CD4-positive, alpha-beta T cell treated with Interleukin-4 for 1 hour (primary cell): ENCODE measurements around the gene TBX4.

ENCODE experiments used
- DNase-seq, 2 donors: peaks; one replicate each; pipeline ENCODE4 v3.0.0-alpha.2; 2020 to 2022

The TBX4 gene

DNA sequence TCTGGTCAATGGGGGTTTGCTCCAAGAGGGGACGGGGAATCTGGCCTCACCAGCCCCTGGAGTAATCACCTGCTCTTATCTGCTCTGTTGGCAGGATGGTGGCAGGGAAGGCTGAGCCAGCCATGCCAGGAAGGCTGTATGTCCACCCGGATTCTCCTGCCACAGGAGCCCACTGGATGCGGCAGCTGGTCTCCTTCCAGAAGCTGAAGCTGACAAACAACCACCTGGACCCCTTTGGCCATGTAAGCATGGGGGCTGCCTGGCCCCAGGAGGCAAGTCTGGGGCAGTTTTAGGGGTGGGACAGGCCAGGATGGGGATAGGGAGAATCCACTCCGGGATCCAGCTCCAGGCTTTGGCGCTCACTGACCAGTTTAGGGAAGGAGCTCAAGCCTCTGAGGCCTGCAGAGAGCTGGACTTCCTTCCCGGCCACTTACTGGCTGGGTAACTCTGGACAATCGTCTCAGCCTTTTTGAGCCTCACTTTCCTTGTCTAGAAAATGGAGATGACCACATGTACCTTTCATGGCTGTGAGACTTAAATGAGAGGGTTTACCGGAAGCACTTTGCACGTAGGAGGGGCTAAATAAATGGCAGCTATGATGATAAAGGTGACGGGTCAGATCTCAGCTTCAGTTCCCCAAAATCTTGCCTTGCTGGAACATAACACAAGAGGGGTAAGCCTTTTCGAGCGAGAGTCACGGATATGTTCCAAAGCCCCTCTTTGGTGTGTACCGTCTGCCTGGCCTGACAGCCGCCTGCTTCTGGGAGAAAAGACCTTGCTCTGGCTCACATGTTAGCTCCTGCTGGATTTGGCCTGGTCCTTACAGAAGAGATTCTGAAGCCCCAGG lies 15.4 kb downstream of the TBX4 start:
- no peak for DNase-seq

DNA sequence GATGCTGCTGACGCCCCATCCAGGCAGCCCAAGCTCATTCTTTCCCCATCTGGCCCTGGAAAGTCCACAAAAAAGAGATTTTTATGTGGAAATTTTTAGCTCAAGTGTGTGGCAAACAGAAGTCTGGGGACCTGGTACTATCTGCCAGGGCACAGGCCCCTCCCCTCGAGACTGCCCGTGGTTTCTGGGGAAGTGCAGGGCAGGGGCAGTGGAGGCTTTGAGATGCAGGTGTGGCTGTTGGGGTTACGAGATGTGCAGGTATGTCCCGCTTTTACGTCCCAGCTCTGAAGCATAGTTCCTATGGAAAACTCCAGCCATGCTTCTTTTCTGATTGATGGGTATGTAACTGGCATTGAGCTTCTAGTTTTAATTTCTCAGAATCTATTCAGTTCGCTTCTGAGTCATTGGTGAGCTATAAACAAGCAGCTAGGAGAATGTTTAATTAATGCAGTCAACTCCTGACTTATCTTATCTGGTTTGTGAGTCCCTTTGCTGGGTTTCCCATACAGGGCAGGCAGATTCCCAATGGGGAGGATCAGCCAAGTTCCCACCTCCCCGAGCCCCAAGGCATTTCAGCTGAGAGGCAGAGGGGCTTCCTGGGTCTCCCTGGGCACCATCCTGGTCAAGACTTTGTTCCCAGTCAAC lies 16.2 kb downstream of the TBX4 start:
- DNase-seq, result no peak

DNA sequence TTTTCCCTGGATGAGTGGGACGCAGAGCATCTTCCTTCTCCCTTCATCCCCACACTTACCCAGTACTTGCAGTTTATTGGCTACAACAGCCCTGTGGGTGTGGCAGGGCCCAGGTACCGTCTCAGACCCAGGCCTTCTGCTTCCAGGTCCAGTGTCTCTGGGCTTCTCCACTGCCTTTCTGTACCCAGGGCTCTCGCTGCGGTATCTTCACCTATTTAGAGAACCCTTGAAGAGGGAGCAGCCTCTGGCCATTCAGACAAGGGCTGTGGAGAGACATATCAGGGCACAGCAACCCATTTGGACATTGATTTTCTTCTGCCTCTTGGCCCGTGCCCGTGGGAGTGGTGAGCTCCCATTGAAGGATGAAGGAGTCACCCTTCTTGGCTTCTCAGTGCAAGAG lies 17.3 kb downstream of the TBX4 start:
- DNase-seq, result no peak

DNA sequence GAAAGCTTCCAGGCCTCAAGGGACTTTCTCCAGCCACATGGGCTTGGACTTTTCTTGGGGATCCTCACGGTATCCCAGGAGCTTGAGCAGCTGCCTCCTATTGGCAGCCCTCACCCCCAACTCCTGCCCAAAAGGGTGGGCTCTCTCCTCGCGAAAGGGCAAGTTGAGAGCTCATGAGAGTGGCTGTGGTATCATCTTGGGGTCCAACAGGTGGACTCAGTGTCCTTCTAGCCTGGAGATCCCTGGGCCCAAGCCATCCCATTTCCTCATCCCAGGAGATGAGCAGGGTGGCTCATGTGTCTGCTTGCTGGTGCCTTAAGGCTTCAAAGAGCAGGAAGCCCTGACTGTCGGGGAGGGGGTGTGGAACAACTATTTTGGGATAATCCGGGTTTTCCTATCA lies 17.7 kb downstream of the TBX4 start:
- no peak for DNase-seq

DNA sequence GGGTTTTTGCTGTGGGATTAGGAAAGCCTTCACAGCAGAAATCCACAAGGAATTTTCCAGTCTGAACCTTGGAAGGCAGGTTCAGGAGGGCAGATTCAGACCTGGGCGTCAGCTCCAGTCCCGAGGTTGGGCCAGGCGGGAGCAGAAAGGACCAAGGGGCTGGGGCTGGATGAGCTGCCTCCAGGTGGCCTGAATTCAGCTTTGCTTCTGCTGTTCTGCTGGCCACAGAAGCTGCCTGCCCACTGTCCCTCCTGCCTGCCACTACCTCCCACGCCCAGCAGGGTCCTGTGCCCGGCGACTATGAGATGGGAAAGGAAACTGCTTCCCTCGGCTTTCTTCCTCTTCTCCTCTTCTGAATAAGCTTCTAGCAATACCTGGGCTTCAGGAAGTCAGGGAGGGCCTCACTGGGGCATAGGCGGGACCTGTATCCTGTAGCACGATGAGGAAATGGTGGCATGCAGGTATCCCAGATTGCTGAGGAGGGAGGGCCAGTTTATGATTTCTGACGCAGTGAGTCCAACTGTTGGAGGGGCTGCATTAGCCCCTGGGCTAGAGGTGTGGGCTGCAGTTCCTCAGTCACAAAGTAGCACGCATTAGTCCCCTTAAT lies 18.4 kb downstream of the TBX4 start:
- no peak for DNase-seq

DNA sequence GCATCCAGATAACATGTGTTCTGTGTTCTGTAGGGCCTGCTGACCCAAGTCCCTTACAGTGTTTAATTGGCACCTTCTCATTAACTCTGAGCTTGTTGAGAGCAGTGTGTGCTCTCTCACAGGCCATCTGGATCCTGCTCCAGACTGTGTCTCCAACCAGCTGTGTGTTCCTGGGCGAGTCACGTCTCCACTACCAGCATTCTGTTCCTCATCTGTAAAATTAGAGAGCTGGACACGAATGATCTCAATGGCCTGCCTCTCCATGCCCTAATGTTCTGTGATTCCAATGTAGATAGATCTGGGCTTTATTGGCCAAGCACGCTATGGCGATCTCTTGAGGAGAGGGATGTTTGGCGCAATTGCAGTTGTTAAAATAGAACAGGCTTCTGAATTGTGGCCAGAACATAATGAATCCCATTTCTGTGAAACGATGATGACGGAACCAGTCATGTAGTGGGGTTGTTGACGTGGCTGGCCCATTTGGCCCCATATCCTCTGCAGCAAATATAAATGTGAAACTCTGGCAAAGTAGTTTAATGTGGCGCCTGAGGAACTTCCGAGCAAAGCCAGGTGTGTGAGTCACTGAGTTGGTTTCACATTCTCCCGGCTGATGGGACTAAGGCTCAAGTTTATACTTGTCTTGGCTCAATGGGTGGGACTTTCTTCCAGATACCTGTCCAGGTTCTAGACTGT lies 22.2 kb downstream of the TBX4 start:
- DNase-seq, result no peak

DNA sequence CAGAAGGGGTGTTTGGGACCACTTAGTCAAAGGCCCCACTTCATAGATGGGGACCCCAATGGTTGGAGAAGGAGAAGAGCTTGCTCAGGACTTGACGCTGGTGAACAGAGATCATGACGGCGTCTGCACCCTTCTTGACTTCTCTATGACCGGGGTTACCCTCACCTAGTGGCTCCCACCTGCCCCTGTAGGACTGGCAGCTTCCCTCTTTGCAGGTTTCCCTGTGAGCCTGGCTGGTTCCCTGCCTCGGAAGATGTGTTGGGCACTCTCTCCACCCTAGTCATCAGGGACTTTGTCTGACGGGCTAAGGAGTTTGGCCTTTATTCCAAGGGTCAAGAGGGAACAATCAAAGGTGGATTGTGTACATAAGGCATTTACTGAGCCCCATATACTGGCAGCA lies 22.7 kb downstream of the TBX4 start:
- no peak for DNase-seq

DNA sequence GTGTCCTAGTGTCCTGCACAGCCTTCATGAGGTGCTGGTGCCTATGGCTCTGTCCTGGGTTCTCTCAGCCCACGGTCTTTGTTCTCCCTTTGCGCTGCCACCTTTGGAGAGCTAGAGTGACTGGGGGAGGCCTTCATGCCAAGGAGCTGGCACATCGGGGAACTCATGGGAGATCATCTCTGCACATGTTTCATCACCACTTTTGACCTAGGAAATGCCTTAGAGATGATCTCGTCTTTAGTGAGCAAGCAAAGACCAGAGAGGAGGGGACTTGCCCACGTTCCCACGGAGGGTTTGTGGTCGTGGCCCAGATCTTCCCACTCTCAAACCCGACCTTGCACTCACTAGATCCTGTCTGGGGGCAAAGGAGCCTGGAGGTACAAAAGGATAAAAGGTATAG lies 23.5 kb downstream of the TBX4 start:
- no peak for DNase-seq

DNA sequence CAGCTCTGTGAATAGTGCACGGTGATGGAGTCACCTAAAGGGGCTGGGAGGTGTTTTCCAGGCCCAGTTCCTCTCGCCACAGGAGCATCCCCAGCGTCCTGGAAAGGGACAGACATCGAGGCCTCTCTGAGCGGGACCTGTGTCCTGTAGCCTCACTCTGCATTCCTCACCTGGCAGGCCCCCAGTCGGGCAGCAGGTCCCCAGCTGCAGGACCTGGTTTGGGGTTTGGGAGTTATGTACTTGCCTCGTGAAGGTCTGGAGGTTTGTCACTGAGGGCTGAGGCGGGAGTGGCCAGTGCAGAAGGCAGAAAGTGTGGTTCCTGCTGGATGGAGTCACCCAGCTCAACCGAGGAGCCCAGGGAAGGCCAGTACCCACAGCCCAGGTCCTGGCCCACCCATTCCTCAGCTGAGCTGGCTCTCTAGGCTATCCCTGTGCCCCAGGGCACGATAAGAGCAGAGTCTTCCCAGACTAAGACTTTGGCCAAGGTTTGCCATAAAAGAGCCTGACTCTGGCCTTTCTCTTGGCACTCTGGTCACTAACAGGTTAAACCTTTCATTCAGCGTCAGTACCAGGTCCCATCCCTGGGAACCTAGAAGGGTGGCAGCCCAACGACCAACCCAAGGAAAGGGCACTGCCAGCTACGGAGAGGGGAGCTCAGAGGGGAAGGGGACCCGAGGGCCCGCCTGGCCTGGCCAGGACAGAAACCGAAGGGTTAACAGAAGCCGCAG lies 24.4 kb downstream of the TBX4 start:
- no peak for DNase-seq

DNA sequence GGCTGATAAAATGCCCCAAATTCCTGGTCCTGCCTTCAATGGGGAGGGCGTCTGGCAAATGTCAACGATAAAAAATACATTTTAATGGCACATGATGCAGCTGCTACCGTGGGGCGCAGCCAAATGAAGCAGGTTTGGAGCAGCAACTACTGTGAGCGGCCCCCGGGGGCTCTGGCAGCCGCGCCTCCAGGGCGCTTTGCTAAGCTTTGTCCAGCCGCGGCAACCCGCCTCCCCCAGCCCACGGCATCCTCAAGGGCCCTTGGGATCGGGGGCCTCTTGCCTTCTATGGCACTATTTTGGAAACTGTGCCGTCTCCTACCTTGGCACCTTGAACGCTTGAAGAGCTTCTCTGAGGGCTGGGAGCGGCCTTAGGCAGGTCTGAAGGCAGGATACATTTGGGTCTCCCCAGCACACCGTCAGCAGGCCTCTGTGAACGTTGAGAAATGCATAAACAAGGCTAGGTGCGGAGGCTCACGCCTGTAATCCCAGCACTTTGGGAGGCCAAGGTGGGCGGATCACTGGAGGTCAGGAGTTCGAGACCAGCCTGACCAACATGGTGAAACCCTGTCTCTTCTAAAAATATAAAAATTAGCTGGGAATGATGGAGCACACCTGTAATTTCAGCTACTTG lies 25.1 kb downstream of the TBX4 start:
- no peak for DNase-seq

DNA sequence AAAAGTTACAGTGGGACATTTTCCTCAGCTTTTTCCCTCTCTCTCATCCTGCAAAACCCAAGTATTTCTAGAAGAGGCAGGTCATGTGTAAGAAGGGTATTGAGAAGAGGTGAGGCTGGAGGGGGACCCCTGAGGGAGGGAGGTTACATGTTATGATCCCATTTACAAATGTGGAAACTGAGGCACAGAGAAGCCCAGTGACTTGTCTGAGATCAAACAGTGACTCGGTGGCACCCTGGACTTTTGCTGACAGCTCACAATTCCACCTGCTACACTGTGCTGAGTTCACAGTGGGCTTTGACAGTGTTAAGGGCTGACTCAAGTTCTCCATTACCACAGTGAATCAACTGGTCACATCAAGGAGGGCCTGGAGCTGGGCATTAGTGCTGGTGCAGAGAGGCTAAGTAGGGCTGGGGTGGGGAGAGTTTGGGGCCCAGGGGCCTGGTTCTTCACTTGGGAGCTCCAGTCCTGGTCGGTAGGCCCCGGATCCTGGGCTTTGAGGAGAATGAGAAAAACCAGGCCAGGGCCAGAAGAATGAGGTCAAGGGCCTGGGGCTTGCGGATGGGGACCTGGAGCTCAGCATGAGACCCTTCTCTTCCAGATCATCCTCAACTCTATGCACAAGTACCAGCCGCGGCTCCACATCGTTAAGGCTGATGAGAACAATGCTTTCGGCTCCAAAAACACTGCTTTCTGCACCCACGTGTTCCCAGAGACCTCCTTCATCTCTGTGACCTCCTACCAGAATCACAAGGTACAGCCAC lies 26.0 kb downstream of the TBX4 start:
- no peak for DNase-seq

DNA sequence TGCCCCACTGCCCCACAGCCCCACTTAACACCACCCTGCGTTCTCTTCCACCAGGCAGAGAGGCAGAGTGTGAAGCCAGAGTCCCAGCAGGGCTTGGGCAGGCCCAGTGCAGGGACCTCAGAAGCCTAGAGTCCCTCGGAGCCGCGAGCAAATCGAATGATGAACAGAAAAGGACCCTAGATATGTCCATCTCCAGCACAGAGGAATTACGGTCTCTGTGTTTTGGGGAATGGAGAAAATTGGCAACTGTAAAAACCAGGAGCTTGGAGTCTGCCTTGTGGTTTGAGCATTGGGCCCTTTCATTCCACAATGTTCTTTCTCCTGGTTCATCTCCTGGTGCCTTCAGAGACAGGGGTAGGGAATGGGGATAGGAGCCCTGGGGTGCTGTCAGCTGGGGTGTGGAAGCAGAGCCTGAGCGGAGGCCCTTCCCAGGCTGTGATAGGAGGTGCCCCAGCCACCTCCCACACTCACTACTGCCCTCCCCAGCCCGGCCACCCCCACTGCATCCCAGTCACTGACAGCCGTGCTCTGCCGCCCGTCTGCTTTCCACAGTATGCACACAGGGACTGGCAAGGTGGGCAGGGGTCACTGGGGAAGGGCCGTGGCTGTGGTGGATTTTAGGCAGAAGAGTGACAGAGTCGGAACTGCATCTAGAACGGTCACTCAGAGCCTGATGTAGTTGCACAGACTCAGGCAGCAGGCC lies 26.7 kb downstream of the TBX4 start:
- no peak for DNase-seq

DNA sequence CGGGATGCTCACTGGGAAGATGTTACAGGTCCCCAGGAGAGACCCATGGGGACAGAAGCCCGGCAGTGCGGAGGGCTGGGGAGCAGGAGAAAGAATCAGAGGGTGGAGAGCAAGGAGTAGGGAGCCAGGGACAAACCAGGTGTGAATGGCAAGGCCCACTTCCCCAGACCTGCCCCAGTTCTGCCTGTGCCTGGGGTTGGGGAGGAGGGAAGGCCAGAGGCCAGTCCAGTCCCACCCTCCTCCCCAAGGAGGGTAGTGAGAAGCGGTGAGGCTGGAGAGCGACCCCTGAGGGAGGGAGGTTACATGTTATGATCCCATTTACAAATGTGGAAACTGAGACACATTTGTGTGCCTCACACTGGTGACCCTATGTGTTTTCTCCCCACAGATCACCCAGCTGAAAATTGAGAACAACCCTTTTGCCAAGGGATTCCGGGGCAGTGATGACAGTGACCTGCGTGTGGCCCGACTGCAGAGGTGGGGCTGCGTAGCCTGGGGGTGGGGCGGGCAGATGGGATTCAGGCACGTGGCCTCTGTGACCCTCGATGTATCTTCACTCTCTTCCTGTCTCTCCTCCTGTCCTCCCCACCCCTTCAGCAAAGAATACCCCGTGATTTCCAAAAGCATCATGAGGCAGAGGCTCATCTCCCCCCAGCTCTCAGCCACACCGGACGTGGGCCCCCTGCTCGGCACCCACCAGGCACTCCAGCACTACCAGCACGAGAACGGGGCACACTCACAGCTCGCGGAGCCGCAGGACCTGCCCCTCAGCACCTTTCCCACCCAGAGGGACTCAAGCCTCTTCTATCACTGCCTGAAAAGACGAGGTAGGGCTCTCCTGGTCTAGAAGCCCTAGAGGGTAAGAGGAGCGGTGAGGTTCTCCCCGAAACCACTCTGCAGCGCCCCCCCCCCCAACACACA lies 27.5 kb downstream of the TBX4 start:
- DNase-seq, result peak in 1 of 2 donors; percentile 3

DNA sequence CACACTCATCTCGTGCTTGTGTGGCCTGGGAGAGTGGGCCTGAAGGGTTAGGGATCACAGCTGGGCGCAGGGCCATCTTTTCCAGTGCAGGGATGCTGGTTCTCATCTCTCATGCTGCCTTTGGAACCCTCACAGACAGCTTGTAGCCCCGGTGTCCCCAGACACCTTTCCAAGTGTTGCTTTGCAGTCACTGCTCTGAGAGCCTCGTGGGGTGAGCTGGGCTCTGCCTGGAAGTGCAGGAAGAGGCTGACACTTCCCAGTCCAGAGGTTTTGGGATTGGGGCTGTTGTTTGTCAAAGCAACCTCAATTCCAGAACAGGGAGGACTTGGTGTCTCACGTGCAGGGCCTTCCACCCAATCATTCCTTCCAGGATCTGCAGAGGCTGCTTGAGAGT lies 28.2 kb downstream of the TBX4 start:
- DNase-seq, result no peak

DNA sequence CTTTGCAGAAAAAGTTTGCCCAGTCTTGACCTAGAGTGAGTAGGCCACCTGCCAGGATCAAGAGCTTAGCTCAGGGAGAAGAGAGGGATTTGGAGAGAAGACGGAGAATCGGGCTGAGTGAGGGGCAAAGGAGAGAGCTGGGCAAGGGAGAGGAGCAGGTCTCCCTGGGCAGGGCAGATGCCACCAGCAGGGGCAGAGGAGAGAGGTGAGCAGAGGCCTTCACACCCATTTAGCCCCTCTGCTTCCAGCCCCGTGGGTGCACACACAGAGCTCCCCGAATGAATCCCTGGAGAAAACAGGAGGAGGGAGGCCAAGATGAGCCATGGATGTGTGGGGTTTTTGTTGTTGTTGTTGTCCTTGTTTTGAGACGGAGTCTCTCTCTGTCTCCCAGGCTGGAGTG lies 29.2 kb downstream of the TBX4 start:
- DNase-seq, result no peak

DNA sequence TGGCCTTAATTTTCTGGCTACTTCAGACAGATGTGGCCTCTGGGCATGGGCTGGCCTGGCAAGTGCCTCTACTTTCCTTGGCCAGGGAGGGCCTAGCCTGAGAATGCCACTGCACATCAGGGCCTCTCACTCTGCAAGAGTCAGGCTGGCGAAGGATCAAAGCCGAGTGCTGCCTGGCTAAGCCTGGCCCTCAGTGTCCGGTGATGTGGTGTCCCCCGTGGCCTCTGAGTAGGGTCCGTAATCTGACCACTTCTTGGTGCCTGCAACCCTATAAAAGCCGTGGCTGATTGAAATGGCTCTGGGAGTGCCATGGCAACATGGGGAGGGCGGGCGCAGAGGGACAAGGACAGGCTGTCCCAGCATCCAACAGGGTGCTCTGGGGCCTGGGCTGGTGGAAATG lies 30.2 kb downstream of the TBX4 start:
- DNase-seq, result no peak

DNA sequence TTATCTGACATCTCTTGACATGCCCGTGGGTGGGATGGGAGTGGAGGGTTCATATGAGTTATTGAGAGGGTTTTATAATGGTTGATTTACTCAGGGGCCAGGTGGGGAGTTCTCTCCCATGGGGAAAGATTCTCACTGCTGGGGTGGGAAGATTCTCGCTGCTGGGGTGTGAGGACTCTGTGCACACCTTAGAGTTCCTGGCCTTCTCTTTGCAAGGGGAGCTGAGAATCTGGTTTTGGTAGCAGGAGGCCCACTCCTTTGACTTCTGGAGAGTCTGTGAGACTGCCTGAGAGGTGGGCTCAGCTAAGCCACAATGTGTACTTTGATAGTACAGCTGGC lies 31.5 kb downstream of the TBX4 start:
- DNase-seq, result no peak

DNA sequence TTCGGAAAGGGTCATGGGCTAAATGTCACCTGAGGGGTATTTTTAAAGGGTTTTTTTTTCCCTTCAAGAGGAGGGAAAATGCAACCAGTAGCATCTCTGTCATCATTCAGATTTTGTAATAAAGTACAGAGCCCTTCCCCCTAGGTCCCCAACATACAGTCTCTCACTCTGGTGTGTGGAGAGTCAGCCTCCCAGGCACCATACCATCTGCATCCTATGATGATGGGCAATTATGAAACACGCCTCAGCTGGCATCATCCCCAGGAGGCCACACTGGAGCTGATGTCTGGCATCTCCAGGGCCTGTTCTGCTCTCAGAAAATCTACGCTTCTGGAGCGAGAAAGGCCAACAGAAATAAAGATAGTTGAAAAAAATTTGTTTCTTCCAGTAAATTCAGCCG lies 32.0 kb downstream of the TBX4 start:
- no peak for DNase-seq

DNA sequence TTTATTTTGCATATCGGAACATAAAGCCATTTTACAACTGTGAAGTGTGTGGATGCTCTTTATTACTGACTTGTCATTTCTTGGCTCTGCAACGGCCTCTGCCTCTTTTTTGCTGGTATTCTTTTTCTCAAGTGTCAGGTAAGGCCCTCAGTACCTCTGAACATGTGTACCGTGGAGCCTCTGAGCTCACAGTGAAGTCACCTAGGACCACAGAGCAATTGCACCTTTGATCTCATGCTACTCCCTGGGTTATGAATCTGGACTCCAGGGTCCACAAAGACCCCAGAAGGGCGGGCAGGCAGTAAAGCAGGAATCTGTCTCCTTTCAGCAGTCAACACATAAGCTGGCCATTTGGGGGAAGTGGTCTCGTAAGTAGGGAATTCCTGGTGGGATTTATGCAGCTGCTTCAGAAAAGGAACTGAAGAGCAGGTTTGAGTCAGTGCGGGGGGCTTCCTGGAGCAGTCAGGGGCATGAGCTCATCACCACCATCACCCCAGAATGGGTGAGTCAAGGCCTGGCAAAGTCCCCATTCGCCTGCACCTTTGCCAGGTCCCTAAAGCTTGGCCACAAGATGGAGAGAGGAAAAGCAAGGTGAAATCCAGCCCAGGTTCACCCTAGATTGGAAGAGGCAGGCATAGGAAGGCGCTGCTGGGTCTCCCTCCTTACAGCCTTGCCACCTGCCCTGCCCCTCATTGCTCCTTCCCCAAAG lies 33.0 kb downstream of the TBX4 start:
- no peak for DNase-seq
